ENCODE results near the gene DCUN1D5. TPM values are rescaled to one million over a fixed set of nuclear protein-coding genes. Genes with fewer than 3 reads are reported as not detected.

DCUN1D5 gene
- polyA plus RNA-seq, 1 experiment: 27.7 TPM

GRCh38 chr11:103051151-103051801, 40.7 kb downstream of the DCUN1D5 start:
- POLR2A ChIA-PET: interaction anchor here (0.7 kb wide), 1 partner anchor 100 kb away, joined by 3 read pairs; no protein-coding TSS in a partner anchor
- CTCF ChIA-PET: interaction anchor here (0.9 to 3.7 kb wide), 6 partner anchors 15 to 241 kb away, joined by 3 to 17 read pairs (median 8); no protein-coding TSS in a partner anchor
- Histone ChIP-seq H3K36me3 (ENCODE audit: control insufficient read depth, insufficient read depth, low read length) (no peaks in the 10 kb centered on the region), H3K4me3 (ENCODE audit: low read depth, low read length) (no peak overlapping the region), H3K27me3 (ENCODE audit: control insufficient read depth, insufficient read depth, low read length) (no peaks in the 10 kb centered on the region)
- TF ChIP-seq, protein P1, sequence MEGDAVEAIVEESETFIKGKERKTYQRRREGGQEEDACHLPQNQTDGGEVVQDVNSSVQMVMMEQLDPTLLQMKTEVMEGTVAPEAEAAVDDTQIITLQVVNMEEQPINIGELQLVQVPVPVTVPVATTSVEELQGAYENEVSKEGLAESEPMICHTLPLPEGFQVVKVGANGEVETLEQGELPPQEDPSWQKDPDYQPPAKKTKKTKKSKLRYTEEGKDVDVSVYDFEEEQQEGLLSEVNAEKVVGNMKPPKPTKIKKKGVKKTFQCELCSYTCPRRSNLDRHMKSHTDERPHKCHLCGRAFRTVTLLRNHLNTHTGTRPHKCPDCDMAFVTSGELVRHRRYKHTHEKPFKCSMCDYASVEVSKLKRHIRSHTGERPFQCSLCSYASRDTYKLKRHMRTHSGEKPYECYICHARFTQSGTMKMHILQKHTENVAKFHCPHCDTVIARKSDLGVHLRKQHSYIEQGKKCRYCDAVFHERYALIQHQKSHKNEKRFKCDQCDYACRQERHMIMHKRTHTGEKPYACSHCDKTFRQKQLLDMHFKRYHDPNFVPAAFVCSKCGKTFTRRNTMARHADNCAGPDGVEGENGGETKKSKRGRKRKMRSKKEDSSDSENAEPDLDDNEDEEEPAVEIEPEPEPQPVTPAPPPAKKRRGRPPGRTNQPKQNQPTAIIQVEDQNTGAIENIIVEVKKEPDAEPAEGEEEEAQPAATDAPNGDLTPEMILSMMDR (IDR thresholded peaks at IDR 0.05; ENCODE audit: insufficient read depth, low read depth, low read length): no peak
- DNase-seq (ENCODE audit: low read depth): no peak

- DNase-seq (ENCODE audit: low read depth): no peak
- TF ChIP-seq, protein P1 (IDR thresholded peaks at IDR 0.05; ENCODE audit: insufficient read depth, low read depth, low read length): no peak
- Histone ChIP-seq H3K4me3 (ENCODE audit: low read depth, low read length) (no peak overlapping the region), H3K27me3 (ENCODE audit: control insufficient read depth, insufficient read depth, low read length) (no peaks in the 10 kb centered on the region), H3K36me3 (ENCODE audit: control insufficient read depth, insufficient read depth, low read length) (no peaks in the 10 kb centered on the region)
- POLR2A ChIA-PET: interaction anchor here (0.7 kb wide), 1 partner anchor 99 kb away, joined by 3 read pairs; no protein-coding TSS in a partner anchor
- CTCF ChIA-PET: interaction anchor here (3.7 kb wide), 1 partner anchor 136 kb away, joined by 17 read pairs; no protein-coding TSS in a partner anchor
Measured at GRCh38 chr11:103050351-103050750, 41.6 kb downstream of the DCUN1D5 start.

GRCh38 chr11:103047837-103048236, 44.1 kb downstream of the DCUN1D5 start:
- ChIA-PET CTCF (interaction anchor here (0.7 to 2.0 kb wide), 2 partner anchors 12 to 100 kb away, joined by 3 to 8 read pairs; no protein-coding TSS in a partner anchor), POLR2A (no interaction called here)
- TF ChIP-seq, protein P1 (IDR thresholded peaks at IDR 0.05; ENCODE audit: insufficient read depth, low read depth, low read length): no peak
- no peaks in the 10 kb centered on the region for H3K36me3 ChIP-seq (ENCODE audit: control insufficient read depth, insufficient read depth, low read length)
- no peak for DNase-seq (ENCODE audit: low read depth)
- no peak overlapping the region for H3K4me3 ChIP-seq (ENCODE audit: low read depth, low read length)
- no peaks in the 10 kb centered on the region for H3K27me3 ChIP-seq (ENCODE audit: control insufficient read depth, insufficient read depth, low read length)

GRCh38 chr11:103043826-103044678, 47.9 kb downstream of the DCUN1D5 start:
- TF ChIP-seq, protein P1 (IDR thresholded peaks at IDR 0.05; ENCODE audit: insufficient read depth, low read depth, low read length): no peak
- no peak for DNase-seq (ENCODE audit: low read depth)
- ChIA-PET POLR2A (no interaction called here), CTCF (no interaction called here)
- Histone ChIP-seq H3K27me3 (ENCODE audit: control insufficient read depth, insufficient read depth, low read length) (no peaks in the 10 kb centered on the region), H3K4me3 (ENCODE audit: low read depth, low read length) (no peak overlapping the region), H3K36me3 (ENCODE audit: control insufficient read depth, insufficient read depth, low read length) (no peaks in the 10 kb centered on the region)

- no peak overlapping the region for H3K4me3 ChIP-seq (ENCODE audit: low read depth, low read length)
- DNase-seq (ENCODE audit: low read depth): no peak
- POLR2A ChIA-PET: no interaction called here
- H3K36me3 ChIP-seq (ENCODE audit: control insufficient read depth, insufficient read depth, low read length): no peaks in the 10 kb centered on the region
- CTCF ChIA-PET: no interaction called here
- H3K27me3 ChIP-seq (ENCODE audit: control insufficient read depth, insufficient read depth, low read length): no peaks in the 10 kb centered on the region
- TF ChIP-seq, protein P1 (IDR thresholded peaks at IDR 0.05; ENCODE audit: insufficient read depth, low read depth, low read length): no peak
Measured at GRCh38 chr11:103042161-103042560, 49.8 kb downstream of the DCUN1D5 start.

All from BJ (cell line).